Measurements from ENCODE around the gene PPA1.
"Not testable (repeated sequence)": the region's sequence is repeated elsewhere in the genome, so short reads cannot be mapped to it uniquely, and the experiment has no call there.

PPA1 gene

DNA sequence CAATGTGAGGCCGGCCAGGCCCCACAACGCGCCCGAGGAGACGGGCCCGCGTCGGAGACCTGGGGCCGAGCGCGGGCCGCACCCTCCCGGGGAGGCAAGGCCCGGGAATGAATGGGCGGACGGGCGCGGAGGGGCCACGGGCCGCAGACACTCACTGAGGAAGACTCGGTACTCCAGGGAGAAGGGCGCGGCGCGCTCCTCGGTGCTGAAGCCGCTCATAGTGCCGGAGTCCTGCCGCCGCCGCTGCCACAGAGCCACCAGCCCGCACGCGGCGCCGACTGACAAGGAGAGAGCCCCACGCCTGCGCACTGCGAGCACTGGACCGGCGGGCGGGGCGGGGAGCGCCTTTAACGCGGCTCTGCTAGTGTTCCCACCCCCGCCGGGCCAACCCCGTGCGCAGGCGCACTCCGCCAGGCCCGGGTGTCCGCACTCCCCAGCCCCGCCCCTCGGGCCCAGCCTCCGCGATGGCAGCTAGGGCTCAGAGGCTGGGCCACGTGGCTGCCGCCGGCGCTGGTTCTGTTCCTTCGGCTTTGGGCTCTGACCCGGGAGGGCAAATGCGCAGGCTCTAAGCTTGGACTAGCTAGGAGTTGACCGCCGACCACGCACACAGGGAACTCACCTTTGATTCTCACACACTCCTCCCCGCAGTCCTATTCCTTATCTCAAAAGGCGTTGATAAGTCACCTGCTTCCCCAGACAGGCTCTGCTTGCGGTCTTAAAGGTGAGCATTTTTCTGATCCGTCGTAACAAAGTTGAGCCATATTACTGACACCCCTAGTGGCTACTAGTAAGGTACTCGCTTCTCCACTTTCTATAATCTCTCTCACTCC lies at the start of gene PPA1:
Gene PPA1, minus strand, starts transcription at position 321 of the 830 bp plus-strand sequence. Its CDS starts 102 bp downstream, at position 219.
- peak; percentile 98 for DNase-seq (ENCODE audit: low spot score)

DNA sequence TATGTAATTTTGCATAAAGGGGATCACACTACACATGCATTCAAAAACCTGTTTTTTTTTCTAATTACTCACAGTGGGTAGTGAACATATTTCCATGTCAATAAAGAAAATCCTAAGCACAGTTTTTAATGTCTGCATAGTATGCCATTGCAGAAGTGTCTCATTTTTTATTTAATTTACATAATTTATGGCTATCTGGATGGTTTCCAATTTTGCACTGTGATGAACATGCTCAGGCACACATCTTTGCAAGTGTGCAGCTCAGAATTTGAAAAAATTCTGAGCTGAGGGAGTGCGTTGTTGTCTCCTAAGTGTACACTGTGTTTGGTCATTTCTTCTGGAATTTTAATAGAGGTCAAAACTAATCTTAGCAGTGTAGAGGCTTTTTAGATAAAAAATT lies 48.4 kb upstream of the PPA1 start:
- DNase-seq (ENCODE audit: low spot score) = no peak

DNA sequence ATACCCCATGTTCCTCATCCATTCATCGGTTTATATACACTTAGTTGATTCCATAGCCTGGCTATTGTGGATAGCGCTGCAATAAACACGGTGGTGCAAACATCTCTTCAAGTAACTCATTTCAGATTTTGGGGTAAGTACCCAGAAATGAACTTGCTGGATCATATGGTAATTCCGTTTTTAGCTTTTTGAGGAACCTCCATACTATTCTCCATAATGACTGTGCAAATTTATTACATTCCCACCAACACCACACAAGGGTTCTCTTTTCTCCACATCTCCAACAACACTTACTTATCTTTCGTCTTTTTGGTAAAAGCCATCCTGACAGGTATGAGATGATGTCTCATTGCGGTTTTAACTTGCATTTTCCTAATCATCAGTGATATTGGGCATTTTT lies 46.9 kb upstream of the PPA1 start:
- no peak for DNase-seq (ENCODE audit: low spot score)

DNA sequence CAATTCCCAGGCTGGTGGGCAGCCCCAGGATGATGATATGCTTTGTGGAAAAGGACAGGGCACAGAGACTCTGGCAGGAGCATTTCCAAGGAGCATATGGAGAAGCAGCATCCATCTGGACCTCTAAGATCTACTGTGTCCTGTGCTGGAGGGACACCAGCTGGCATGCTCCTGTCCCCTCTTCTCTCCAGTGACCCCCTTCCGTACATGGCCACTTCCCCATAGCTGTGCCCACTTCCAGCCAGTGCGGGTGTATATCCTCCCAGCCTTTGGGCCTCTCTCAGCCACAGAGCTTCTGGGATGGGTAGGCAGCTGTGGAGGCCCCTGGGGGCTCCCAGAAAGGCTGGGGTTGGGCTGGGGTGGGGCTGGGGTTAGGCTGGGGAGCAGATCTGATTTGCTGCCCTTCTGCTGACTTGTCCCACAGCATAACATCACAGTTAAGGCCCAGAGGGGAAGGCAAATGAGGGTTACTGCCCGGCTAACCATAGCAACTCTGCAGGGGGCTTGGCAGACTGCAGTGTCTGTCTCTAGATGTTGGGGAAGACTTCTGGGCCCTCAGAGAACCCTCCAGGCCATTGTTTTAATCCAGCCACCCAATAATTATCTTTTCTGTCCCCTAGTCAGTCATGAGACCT lies 44.3 kb upstream of the PPA1 start:
- no peak for DNase-seq (ENCODE audit: low spot score)

DNA sequence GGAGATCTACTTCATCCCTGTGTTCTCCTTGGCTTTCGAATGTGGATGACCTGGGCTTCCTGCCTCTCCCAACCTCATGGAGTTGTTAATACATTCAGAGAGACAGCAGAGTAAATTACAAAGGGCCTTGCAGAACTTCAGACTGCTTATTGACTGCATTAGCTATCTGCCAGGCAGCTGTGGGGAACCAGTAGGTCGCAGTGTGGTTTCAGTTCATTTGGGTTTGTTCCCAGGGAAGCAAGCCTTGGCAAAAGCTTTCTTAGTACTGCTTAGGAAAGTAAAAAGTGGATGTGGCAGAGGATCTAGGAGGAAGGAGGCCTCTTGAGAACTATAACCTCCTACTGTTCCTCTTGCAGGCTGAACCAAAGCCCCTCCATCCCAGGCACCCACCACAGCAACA lies 41.4 kb upstream of the PPA1 start:
- DNase-seq (ENCODE audit: low spot score) = no peak

DNA sequence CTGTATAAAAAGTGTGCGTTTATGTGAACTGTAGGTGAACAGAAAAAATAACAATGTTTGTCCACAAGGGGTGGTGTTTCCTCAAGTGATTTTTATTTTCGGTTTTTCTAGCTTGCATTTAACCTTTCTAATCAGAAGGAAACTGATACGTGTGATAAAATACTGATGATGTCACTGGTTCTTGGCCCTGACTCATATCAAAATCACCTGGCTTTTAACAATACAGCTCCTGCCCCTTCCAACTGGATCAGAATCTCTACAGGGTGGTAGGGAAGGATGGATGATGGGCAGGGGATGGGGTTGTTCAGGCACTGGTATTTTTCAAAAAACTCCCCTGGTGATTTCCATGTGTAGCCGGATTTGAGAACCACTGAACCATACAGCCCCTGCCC lies 39.7 kb upstream of the PPA1 start:
- DNase-seq (ENCODE audit: low spot score) = no peak

DNA sequence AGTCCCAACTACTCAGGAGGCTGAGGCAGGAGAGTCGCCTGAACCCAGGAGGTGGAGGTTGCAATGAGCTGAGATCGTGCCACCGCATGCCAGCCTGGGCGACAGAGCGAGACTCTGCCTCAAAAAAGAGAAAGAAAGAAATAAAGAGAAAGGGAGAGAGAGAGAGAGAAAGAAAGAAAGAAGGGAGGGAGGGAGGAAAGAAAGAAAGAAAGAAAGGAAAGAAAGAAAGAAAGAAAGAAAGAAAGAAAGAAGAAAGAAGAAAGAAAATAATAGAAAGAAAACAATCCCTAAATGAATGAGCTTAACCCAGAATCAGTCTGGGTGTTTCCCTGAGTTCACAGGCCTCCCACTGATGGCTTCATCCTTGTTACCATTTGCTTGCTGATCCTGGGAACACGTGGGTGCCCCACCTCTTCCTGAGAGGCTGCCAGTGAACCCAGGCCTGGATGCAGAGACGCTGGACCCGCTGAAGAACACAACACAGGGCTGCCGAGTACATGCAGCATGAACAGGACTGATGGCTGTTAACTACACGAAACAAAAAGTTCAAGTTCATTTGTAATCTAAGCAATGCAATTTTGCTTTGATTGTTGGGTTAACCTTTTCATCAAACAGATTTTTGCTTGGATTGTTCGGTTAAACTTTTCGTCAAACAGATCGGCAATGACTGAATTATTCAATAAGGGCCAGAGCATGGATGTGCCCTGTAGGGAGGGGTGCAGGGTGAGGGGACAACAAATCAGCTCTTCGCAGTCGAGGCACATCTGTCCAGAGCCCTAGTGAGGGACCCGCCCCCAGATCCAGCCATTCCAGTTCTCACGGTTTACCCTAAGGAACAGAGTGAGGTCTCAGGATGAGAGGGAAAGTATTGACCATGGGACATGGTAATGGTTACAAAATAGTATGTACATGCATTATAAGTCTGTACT lies 39.0 kb upstream of the PPA1 start:
- no peak for DNase-seq (ENCODE audit: low spot score)

DNA sequence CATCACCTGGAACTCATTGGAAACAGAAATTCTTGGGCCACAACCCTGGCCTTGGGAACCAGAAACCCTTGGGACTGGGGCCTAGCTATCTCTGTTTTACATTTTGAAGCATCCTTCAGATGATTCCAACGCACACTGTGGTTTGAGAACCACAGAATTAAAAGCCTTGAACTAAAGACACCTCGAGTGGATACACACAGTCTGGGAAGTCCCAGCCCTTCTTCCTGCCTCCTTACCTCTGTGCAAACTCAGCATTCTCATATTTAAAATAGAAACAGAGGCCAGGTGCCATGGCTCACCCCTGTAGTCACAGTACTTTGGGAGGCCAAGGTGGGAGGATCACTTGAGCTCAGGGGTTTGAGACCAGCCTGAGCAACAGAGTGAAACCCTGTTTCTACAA lies 37.7 kb upstream of the PPA1 start:
- no peak for DNase-seq (ENCODE audit: low spot score)

DNA sequence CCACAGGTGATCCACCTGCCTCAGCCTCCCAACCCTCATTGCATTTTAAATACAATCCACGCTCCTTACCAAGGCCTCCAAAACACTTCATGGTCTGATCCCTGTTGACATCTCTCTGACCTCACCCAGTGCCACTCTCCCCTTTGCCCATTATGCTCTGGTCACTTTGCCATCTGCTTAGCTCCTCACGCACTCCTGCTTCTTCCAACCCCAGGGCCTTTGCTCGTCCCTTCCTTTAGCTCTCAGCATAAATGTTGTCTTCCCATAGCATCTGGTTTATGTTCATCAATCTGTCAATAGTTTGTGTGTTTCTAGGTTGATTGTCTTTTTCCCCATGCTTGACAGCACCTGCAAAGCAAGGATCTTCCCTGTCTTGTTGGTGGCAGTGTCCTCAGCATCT lies 36.5 kb upstream of the PPA1 start:
- DNase-seq (ENCODE audit: low spot score) = no peak

DNA sequence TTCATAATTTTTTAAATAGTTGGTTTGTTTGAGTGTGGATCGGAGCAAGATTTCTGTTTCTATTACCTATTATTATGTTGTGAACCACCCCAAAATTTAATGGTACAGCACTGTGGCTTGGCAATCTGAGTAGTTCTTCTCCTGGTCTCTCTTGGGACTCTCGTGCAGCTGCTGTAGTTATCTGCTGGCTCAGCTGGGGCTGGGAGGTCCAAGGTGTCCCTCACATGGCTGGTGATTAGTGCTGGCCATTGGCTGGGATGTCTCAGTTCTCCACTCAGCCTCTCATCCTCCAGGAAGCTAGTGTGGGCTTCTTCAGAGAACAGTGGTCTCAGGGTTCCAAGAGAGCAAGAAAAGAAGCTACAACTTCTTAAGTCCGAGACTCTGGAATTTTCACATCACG lies 35.1 kb upstream of the PPA1 start:
- DNase-seq (ENCODE audit: low spot score) = no peak

DNA sequence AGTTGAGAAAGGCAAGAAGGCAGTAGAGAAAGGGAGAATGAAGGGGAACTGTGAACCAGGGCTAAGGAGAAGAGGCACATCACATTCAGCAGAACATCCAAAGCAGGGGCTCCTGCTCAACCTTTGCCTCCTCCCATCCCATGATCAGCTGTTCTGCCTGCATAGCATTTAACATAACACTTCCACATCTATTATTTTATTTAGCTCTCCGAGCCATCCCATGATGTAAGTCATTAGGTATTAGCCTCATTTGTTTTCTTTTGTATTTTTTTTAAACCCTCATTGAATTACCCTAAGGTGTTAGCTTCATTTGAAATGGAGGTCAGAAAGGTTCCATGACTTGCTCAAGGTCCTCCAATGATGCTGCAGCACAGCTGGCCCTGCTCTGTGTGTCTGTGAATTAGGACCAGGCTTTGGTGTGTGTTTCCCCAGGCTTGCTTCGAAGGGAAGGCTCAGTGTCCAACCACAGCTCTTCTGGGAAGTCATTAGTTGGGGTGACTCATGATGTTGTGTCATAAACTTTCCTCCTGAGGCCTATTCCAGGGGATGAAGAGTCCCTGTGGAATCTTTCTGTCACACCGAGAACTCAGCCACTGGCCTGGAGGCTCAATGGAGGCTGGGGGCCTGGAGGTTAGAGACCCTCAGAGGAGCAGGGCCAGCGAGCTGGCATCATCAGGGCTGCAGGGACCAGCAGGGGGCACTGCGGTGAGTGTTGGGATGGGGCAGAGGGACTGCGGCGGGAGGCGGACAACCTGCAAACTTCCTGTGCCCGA lies 34.1 kb upstream of the PPA1 start:
- no peak for DNase-seq (ENCODE audit: low spot score)

DNA sequence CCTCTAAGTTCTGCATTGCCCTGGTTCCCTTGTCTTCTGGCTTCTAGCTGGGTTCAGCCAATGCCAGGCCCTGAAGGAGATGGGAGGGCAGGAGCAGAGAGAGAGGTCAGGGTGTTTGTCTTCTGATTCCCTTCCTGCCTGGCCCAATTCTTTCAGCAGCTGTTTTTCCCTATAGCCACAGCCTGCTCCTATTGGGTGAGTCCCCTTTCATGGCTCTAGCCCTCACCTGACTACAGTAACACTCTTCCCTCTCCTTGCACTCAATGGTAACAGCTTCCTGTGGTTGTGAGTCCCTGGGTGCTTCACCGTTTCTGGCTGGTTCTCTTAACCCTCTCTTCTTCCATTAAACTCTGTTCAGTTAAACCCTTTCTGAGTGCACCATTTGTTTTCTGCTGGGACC lies 33.5 kb upstream of the PPA1 start:
- DNase-seq (ENCODE audit: low spot score) = no peak

DNA sequence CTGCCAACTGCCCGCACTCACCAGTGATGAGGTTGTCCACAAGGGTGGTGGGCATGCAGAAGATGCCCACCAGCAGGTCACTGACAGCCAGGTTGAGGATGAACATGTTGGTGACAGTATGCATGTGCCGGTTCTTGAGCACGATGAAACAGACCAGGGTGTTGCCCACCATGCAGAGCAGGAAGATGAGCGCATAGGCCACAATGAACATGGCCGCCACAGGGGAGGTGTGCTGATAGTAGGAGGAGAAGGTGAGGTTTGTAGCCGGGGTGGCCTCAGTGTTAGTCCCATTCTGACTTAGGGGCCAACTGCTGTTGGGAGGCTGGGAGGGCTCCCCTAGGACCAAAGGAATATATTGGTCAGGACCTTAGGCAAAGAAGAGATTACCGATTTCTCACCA lies 32.8 kb upstream of the PPA1 start:
- DNase-seq (ENCODE audit: low spot score) = no peak

DNA sequence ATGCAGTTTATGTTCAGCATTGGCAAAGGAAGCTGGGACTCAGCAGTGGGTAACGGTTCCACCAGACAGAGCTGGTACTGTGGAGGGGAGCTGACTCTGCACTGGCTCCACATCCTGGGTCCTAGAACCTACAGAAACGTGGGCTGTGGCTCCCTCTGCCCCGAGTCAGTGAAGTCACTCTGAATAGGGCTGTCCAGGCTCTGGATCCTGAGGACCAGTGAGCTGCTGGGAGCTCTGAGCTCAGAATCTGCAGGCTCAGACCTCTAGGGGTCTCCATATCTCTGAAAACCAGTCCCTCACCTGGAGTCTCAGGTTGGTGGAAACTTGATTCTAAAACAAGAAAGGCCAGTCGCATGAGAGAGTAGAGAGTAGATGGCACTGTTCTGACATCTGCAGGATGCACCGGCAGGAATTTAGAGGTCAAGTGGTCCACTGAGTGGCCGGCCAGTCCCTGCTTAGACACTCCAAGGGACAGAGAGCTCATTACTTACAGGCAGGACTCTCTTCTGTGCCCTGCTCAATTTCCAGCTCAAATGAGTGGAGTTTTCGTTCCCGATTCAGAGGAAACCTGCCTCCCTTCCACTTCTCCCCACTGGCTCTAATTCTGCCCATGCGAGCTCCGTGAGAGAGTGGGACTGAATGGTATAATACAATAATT lies 31.9 kb upstream of the PPA1 start:
- no peak for DNase-seq (ENCODE audit: low spot score)

DNA sequence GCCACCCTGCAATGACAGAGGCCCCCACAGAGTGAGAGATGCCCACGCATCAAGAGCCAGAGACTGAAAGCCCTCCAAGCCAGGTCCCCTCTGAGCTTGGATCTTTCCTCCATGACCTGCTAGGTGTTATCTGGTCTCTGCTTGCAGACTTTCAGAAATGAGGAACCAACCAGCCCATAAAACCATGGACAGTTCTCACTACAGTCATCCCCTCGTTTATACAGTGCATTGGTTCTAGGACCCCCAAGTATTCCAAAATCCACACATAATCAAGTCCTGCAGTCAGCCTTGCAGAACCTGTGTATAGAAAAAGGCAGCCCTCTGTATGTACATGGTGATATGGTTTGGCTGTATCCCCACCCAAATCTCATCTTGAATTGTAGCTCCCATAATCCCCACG lies 27.5 kb upstream of the PPA1 start:
- no peak for DNase-seq (ENCODE audit: low spot score)

DNA sequence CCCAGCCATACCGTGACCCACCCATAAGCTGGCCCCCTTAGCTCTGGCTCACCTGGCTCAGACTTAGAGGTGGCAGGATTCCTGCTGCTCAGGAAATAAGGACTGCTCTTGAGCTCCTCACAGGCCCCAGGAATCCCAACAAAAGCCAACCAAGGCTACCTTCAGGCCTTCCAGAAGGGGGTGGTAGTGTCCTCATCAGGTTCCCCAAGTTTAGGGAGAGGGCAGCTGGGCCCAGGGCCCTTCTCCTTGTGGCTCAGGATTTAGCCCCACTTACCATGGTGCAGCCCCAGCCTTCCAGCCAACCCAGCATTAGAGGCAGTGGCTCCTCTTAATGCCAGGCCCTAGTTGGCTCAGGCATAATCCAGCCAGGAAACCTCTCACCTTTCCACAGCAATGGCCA lies 27.0 kb upstream of the PPA1 start:
- no peak for DNase-seq (ENCODE audit: low spot score)

DNA sequence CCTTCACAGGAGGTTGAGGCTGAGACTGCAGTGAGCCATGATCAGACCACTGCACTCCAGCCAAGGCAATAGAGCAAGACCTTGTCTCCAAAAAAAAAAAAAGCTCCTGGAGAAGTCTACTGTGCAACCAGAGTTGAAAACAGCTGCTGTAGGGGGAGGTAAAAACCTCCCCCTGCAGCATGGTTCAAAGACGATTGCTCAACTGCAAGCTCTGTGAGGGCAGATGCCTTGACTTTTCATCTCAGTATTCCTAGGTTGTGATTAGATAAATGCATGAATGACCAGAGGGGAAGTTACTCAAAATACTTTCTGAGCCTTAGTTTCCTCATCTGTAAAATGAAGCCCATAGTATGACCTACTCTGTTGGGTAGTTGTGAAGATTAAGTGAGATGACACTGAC lies 25.0 kb upstream of the PPA1 start:
- no peak for DNase-seq (ENCODE audit: low spot score)

DNA sequence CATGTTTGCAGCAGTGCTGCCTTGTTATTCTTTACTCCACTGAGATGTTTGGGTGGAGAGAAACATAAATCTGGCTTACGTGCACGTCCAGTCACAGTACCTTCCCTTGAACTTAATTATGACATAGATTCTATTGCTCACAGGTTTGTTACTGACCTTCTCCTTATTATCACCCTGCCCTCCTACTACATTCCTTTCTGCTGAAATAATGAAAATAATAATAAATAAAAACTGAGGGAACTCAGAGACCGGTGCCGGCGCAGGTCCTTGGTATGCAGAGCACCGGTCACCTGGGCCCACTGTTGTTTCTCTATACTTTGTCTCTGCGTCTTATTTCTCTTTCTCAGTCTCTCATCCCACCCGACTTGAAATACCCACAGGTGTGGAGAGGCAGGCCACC lies 24.6 kb upstream of the PPA1 start:
- not testable (repeated sequence) for DNase-seq (ENCODE audit: low spot score)

DNA sequence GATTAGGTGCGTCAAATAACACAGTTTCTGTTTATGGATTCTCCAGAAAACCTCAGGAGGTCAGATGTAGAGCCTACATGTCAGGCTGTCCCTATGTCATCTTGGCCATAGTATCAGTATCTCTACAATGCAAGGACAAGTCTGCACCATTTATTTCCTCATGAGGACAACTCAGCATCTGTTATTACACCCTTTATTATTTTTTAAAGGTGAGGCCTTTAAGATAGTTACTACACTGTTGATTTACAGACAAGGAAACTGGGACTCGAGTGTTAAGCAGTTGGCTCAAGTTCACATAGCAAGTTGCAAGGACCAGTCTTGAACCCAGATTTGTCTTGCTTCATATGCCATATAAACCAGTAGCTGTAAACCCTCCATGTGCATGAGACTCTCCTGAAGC lies 23.2 kb upstream of the PPA1 start:
- DNase-seq (ENCODE audit: low spot score) = no peak

DNA sequence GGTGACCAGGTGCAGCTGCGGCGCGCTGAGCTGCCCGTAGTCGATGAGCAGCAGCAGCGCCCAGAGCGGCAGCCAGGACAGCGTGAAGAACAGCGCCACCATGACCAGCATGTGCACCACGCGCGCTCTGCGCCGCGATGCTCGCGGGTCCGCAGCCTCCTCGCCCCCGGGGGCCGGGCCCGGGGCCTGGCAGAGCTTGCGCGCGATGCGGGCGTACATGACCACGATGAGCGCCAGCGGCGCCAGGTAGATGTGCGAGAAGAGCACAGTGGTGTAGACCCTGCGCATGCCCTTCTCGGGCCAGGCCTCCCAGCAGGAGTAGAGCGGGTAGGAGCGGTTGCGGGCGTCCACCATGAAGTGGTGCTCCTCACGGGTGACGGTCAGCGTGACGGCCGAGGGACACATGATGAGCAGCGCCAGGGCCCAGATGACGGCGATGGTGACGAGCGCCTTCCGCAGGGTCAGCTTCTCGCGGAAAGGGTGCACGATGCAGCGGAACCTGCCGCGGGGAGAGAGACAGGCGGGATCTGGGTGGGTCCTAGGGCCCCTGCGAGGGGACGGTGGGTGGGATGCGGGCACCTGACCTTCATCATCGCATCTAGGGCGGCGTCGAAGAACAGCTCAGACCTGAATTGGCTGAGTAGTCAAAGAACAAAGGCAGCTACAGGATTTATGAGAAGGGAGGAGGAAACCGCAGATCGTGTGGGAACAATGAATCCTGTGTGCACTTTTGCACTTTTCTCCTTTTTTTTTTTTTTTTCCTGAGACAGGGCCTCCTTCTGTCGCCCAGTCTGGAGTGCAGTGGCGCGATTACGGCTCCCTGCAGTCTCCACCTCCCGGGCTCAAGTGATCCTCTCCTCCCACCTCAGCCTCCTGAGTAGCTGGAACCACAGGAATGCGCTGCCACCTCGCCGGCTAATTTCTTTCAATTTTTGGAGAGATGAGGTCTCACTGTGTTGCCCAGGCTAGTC lies 22.4 kb upstream of the PPA1 start:
- DNase-seq (ENCODE audit: low spot score) = no peak

All from left forelimb (tissue), 1 donor.